GM12872 (cell line): Measurements from ENCODE around the gene POLD2.

Source experiments
- CTCF ChIP-seq: IDR thresholded peaks from 3 replicates; pipeline ENCODE4 v1.5.1; 2011; ENCODE audit warnings: low read depth, mild to moderate bottlenecking, low read length, moderate library complexity; ENCODE audit not compliant: insufficient read depth

Gene POLD2

GRCh38 chr7:44128721-44129582, 5.6 kb upstream of the POLD2 start:
- no peak for TF ChIP-seq CTCF

- no peak for TF ChIP-seq CTCF
Measured at GRCh38 chr7:44127161-44127560, 3.8 kb upstream of the POLD2 start.

GRCh38 chr7:44124822-44125202, 1.5 kb upstream of the POLD2 start:
- TF ChIP-seq CTCF = no peak

GRCh38 chr7:44122529-44122928, 819 bp downstream of the POLD2 start:
- TF ChIP-seq CTCF = no peak

GRCh38 chr7:44121761-44122420, 1.5 kb downstream of the POLD2 start:
- no peak for TF ChIP-seq CTCF

GRCh38 chr7:44120395-44120794, 3.0 kb downstream of the POLD2 start:
- no peak for TF ChIP-seq CTCF

- TF ChIP-seq CTCF = no peak
Measured at GRCh38 chr7:44119829-44120380, 3.4 kb downstream of the POLD2 start.
